ENCODE data around the gene KRI1.
"Not testable (repeated sequence)": the region's sequence is repeated elsewhere in the genome, so short reads cannot be mapped to it uniquely, and the experiment has no call there.

Gene KRI1

GRCh38 chr19:10574462-10574861 lies 8.7 kb upstream of the KRI1 start:
- no peak for DNase-seq

- not testable (repeated sequence) for DNase-seq
Measured at GRCh38 chr19:10573793-10574192, 8.0 kb upstream of the KRI1 start.

GRCh38 chr19:10568826-10569651 lies 3.2 kb upstream of the KRI1 start, which contains the start of gene CDKN2D:
CDKN2D (minus strand) TSS chr19:10568979; CDS start chr19:10568653, 326 bp downstream.
- DNase-seq = peak; percentile 99 to 100

- peak; percentile 29 to 63 for DNase-seq
Measured at GRCh38 chr19:10568062-10568825, 2.4 kb upstream of the KRI1 start.

GRCh38 chr19:10567656-10568055 lies 1.8 kb upstream of the KRI1 start:
- DNase-seq = no peak

GRCh38 chr19:10566658-10567410 lies 1.0 kb upstream of the KRI1 start:
- peak; percentile 57 to 58 for DNase-seq

GRCh38 chr19:10566408-10566657 lies 523 bp upstream of the KRI1 start:
- DNase-seq = no peak

GRCh38 chr19:10565028-10565566 lies 713 bp downstream of the KRI1 start:
- peak; percentile 67 to 69 for DNase-seq

- no peak for DNase-seq
Measured at GRCh38 chr19:10562609-10563008, 3.2 kb downstream of the KRI1 start.

GRCh38 chr19:10560154-10560553 lies 5.7 kb downstream of the KRI1 start:
- DNase-seq = no peak

- no peak for DNase-seq
Measured at GRCh38 chr19:10557603-10558197, 8.1 kb downstream of the KRI1 start.

GRCh38 chr19:10555610-10555973 lies 10.2 kb downstream of the KRI1 start:
- no peak for DNase-seq

- DNase-seq = no peak
Measured at GRCh38 chr19:10554760-10555609, 10.8 kb downstream of the KRI1 start.

- peak; percentile 31 to 39 for DNase-seq
Measured at GRCh38 chr19:10553943-10554381, 11.8 kb downstream of the KRI1 start.

- DNase-seq = no peak
Measured at GRCh38 chr19:10553087-10553667, 12.6 kb downstream of the KRI1 start.

GRCh38 chr19:10552510-10553053 lies 13.2 kb downstream of the KRI1 start:
- peak; percentile 33 to 47 for DNase-seq

GRCh38 chr19:10551698-10552301 lies 14.0 kb downstream of the KRI1 start:
- DNase-seq = peak; percentile 40 to 57

- not testable (repeated sequence) for DNase-seq
Measured at GRCh38 chr19:10551006-10551405, 14.8 kb downstream of the KRI1 start.

GRCh38 chr19:10550336-10550735 lies 15.5 kb downstream of the KRI1 start:
- DNase-seq = no peak

- DNase-seq = no peak
Measured at GRCh38 chr19:10549733-10550132, 16.1 kb downstream of the KRI1 start.

All from stimulated activated CD4-positive, alpha-beta T cell treated with anti-CD3 and anti-CD28 coated beads, Interleukin-2, amount 100 ng/mL, for 24 hours (primary cell).